SU-DHL-6 (cell line): ENCODE measurements around the gene PYGB.

Experiments used
- CTCF ChIP-seq: fragments of 200-600 bp; sonication (generic); IDR thresholded peaks from one replicate; pipeline ENCODE4 v1.5.1; 2017; ENCODE audit warnings: antibody characterized with exemption, mild to moderate bottlenecking, low read length, moderate library complexity; ENCODE audit not compliant: insufficient read depth, poor library complexity, severe bottlenecking
- EZH2phosphoT487 ChIP-seq: fragments of 200-600 bp; sonication (generic), shearing (Covaris generic); conservative IDR thresholded peaks from 2 replicates; pipeline ENCODE4 v1.6.1; 2018; ENCODE audit warnings: mild to moderate bottlenecking, antibody characterized with exemption, low read length, moderate library complexity, mixed read lengths

GRCh38 chr20:25198663-25199383 is 49.1 kb upstream of the PYGB start:
- no peak for TF ChIP-seq CTCF
- no peak for TF ChIP-seq EZH2phosphoT487
